DOHH2 (cell line): ENCODE measurements around the gene TTLL9.

Experiments
- H3F3A ChIP-seq: fragments of 200-600 bp; sonication (generic), shearing (Covaris generic); 2 replicates; pipeline ENCODE4 v1.6.0; 2016; ENCODE audit warnings: antibody characterized with exemption, mild to moderate bottlenecking; ENCODE audit not compliant: control insufficient read depth, insufficient read depth
- H3K27ac ChIP-seq: fragments of 200-600 bp; sonication (generic); 2 replicates; pipeline ENCODE4 v1.5.1; 2014; ENCODE audit warnings: low read depth, mild to moderate bottlenecking, low read length, moderate library complexity
- H3K27me3 ChIP-seq: fragments of 200-600 bp; sonication (generic); 2 replicates; pipeline ENCODE4 v1.6.1; 2014; ENCODE audit warnings: mild to moderate bottlenecking, low read length, mixed read lengths; ENCODE audit not compliant: control insufficient read depth
- H3K36me3 ChIP-seq: fragments of 200-600 bp; sonication (generic); 2 replicates; pipeline ENCODE4 v1.6.1; 2014; ENCODE audit warnings: mild to moderate bottlenecking, low read length, moderate library complexity, mixed read lengths; ENCODE audit not compliant: control insufficient read depth
- H3K4me1 ChIP-seq: fragments of 200-600 bp; sonication (generic); 2 replicates; pipeline ENCODE4 v1.6.1; 2014; ENCODE audit warnings: mild to moderate bottlenecking, low read length, mixed read lengths; ENCODE audit not compliant: control insufficient read depth
- H3K4me2 ChIP-seq: fragments of 200-600 bp; sonication (generic); 2 replicates; pipeline ENCODE4 v1.6.0; 2014; ENCODE audit warnings: mild to moderate bottlenecking, low read length, moderate library complexity
- H3K4me3 ChIP-seq: fragments of 200-600 bp; sonication (generic); 2 replicates; pipeline ENCODE4 v1.5.1; 2014; ENCODE audit warnings: mild to moderate bottlenecking, low read length, mixed read lengths
- H3K79me2 ChIP-seq: fragments of 200-600 bp; sonication (generic); 2 replicates; pipeline ENCODE4 v1.6.1; 2014; ENCODE audit warnings: mild to moderate bottlenecking, low read length, mixed read lengths; ENCODE audit not compliant: control insufficient read depth
- H3K9me2 ChIP-seq: fragments of 200-600 bp; sonication (generic); replicated peaks from 2 replicates; pipeline ENCODE4 v1.6.1; 2014; ENCODE audit warnings: mild to moderate bottlenecking, low read length, mixed read lengths; ENCODE audit not compliant: control insufficient read depth
- H3K9me3 ChIP-seq: fragments of 200-600 bp; sonication (generic); 2 replicates; pipeline ENCODE4 v1.6.1; 2014; ENCODE audit warnings: antibody characterized with exemption, low read length, mixed read lengths; ENCODE audit not compliant: control insufficient read depth, insufficient read depth
- H4K20me1 ChIP-seq: fragments of 200-600 bp; sonication (generic); 2 replicates; pipeline ENCODE4 v1.6.0; 2014; ENCODE audit warnings: low read depth, mild to moderate bottlenecking, antibody characterized with exemption, low read length, moderate library complexity; ENCODE audit not compliant: control insufficient read depth, insufficient read depth
- CTCF ChIP-seq: fragments of 200-600 bp; sonication (generic); IDR thresholded peaks from one replicate; pipeline ENCODE4 v1.5.1; 2014; ENCODE audit warnings: antibody characterized with exemption, mild to moderate bottlenecking, low read depth, low read length; ENCODE audit not compliant: poor library complexity, severe bottlenecking
- EZH2phosphoT487 ChIP-seq: fragments of 200-600 bp; sonication (generic); IDR thresholded peaks from 2 replicates; pipeline ENCODE4 v1.6.1; 2017; ENCODE audit warnings: borderline replicate concordance, mild to moderate bottlenecking, antibody characterized with exemption, low read length, moderate library complexity, mixed read lengths

Gene TTLL9

GRCh38 chr20:31922181-31922580, 51.7 kb downstream of the TTLL9 start:
- Histone ChIP-seq H3K9me2 (no peaks in the 10 kb centered on the region), H4K20me1 (no peaks in the 10 kb centered on the region), H3K79me2 (no peaks in the 10 kb centered on the region), H3K36me3 (no peaks in the 10 kb centered on the region), H3K27me3 (peaks cover 7% of the 10 kb centered on the region; the same call in 1 of the 2 replicates), H3K27ac (no peak overlapping the region), H3K4me1 (no peaks in the 10 kb centered on the region), H3K4me2 (no peak overlapping the region), H3F3A (no peaks in the 10 kb centered on the region), H3K9me3 (no peaks in the 10 kb centered on the region), H3K4me3 (no peak overlapping the region)
- no peak for TF ChIP-seq CTCF
- no peak for TF ChIP-seq EZH2phosphoT487

- Histone ChIP-seq H3K27ac (no peak overlapping the region), H3K4me3 (no peak overlapping the region), H3F3A (no peaks in the 10 kb centered on the region), H3K4me2 (no peak overlapping the region), H3K36me3 (no peaks in the 10 kb centered on the region), H4K20me1 (no peaks in the 10 kb centered on the region), H3K79me2 (no peaks in the 10 kb centered on the region), H3K27me3 (peaks cover 7% of the 10 kb centered on the region; the same call in 1 of the 2 replicates), H3K9me3 (no peaks in the 10 kb centered on the region), H3K4me1 (no peaks in the 10 kb centered on the region), H3K9me2 (no peaks in the 10 kb centered on the region)
- TF ChIP-seq CTCF (no peak), EZH2phosphoT487 (no peak)
These were observed 52.2 kb downstream of the TTLL9 start for GRCh38 chr20:31922588-31922987.

- Histone ChIP-seq H3K4me1 (no peaks in the 10 kb centered on the region), H3K27me3 (peaks cover 3% of the 10 kb centered on the region; the same call in 1 of the 2 replicates), H3K27ac (no peak overlapping the region), H3K4me3 (no peak overlapping the region), H4K20me1 (no peaks in the 10 kb centered on the region), H3K36me3 (no peaks in the 10 kb centered on the region), H3K79me2 (no peaks in the 10 kb centered on the region), H3K4me2 (no peak overlapping the region), H3K9me3 (no peaks in the 10 kb centered on the region), H3K9me2 (no peaks in the 10 kb centered on the region), H3F3A (no peaks in the 10 kb centered on the region)
- no peak for TF ChIP-seq EZH2phosphoT487
- TF ChIP-seq CTCF, result no peak
These were observed 53.2 kb downstream of the TTLL9 start for GRCh38 chr20:31923388-31924331.
